Left ventricle myocardium superior (tissue), 1 donor: Measurements from ENCODE around the gene NKD1. TPM values are rescaled to one million over a fixed set of nuclear protein-coding genes. Genes with fewer than 3 reads are reported as not detected.

Experiments
- ATAC-seq: fragments of 200-7000 bp; cut with Tn5 transposase; one replicate; pipeline ENCODE4 v1.9.1; 2020; ENCODE audit warnings: mild to moderate bottlenecking, moderate library complexity
- DNase-seq: peaks from one replicate; pipeline ENCODE4 v3.0.0-alpha.2; 2020
- intact Hi-C: fragments of 100-400 bp; cut with micrococcal nuclease; formaldehyde crosslinking; loops from one replicate; pipeline ENCODE4 v1.11.0; 2022
- total RNA-seq: library from RNA; stranded (reverse); fragmentation: NEBNext Ultra II Directional; extraction: Animal tissue kit (Norgen Biotek cat#: 25700); gene quantifications from one replicate; pipeline ENCODE4 v1.2.1, GENCODE V29; 2021
- donor health status: DM: no; HTN: yes; CAD: no; lungs with severe emphysema.

NKD1 gene
- total RNA-seq, 1 donor from 2014 or later = 0.59 TPM

GRCh38 chr16:50694206-50694605, 146.0 kb downstream of the NKD1 start:
- DNase-seq = no peak
- ATAC-seq = no peak
- intact Hi-C loops = no loop called here

GRCh38 chr16:50695017-50696000, 147.1 kb downstream of the NKD1 start:
- ATAC-seq (peak; percentile 38), DNase-seq (no peak)
- intact Hi-C loops = no loop called here

GRCh38 chr16:50696126-50696525, 147.9 kb downstream of the NKD1 start:
- intact Hi-C loops = no loop called here
- ATAC-seq = no peak
- no peak for DNase-seq

GRCh38 chr16:50696575-50697420, 148.6 kb downstream of the NKD1 start:
- ATAC-seq = peak; percentile 74
- peak; percentile 83 for DNase-seq
- intact Hi-C loops = no loop called here

- intact Hi-C loops = no loop called here
- ATAC-seq = no peak
- DNase-seq = no peak
These were observed 149.2 kb downstream of the NKD1 start for GRCh38 chr16:50697421-50697715.

- intact Hi-C loops = no loop called here
- ATAC-seq (peak; percentile 82), DNase-seq (no peak)
These were observed 149.9 kb downstream of the NKD1 start for GRCh38 chr16:50697881-50698767.

Other genes starting within 250 kb of the NKD1 start
- gene BRD7, start 179.4 kb upstream of the NKD1 start, total RNA-seq = 46.7 TPM
- 0.72 TPM for gene SNX20, start 132.9 kb downstream of the NKD1 start, total RNA-seq
- 0.45 TPM for gene NOD2, start 145.2 kb downstream of the NKD1 start, total RNA-seq
- gene CYLD, start 193.7 kb downstream of the NKD1 start, total RNA-seq = 31.1 TPM